ENCODE data around the gene EVL.

EVL gene

DNA sequence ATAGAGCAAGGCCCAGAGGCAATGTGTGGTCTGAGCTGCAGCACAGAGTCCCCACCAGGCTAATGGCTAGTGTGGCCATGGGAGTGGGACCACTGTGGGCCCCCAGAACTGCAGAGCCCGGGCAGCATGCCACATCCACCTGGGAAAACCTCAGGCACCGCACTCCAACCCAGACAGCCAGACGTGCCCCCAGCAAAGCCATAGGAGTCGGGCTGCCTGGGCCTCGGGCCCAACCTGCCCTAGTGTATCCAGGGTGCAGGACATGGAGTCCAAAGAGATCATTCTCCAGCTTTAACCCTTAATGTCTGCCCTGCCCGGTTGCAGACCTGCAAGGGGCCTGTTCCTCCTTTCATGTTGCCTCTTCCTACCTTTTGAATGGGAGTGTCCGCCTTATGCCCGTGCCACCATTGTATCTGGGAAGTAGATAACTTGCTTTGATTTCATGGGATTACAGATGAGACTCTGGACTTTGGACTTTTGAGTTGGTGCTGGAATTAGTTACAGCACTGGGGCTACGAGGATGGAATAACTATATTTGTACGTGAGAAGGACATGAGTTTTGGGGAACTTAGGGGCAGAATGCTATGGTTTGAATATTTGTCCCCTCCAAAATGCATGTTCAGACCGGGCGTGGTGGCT lies 123.3 kb downstream of the EVL start:
- no peak for TF ChIP-seq ZFX (IDR thresholded peaks at IDR 0.05)
- TF ChIP-seq, protein P1, sequence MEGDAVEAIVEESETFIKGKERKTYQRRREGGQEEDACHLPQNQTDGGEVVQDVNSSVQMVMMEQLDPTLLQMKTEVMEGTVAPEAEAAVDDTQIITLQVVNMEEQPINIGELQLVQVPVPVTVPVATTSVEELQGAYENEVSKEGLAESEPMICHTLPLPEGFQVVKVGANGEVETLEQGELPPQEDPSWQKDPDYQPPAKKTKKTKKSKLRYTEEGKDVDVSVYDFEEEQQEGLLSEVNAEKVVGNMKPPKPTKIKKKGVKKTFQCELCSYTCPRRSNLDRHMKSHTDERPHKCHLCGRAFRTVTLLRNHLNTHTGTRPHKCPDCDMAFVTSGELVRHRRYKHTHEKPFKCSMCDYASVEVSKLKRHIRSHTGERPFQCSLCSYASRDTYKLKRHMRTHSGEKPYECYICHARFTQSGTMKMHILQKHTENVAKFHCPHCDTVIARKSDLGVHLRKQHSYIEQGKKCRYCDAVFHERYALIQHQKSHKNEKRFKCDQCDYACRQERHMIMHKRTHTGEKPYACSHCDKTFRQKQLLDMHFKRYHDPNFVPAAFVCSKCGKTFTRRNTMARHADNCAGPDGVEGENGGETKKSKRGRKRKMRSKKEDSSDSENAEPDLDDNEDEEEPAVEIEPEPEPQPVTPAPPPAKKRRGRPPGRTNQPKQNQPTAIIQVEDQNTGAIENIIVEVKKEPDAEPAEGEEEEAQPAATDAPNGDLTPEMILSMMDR (conservative IDR thresholded peaks at IDR 0.05): no peak
- H3K27ac ChIP-seq: no peak overlapping the region

DNA sequence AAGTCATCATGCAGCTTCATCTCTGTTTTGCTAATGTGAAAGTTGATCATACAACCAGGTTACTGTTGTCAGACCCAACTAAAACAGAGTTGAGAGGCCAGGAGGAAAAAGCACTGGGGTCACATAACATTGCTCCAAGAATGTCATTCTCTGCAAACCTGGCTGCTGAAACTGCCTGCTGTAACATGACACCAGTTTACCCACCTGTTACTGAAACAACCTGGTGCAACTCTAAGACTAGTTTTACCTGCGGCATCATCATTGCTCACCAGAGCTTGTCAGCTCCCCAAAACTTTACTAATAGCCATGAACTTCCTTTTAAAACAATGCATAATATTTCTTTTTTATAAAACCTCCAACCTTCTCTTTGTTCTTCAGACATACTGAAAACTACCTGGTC lies 124.9 kb downstream of the EVL start:
- no peak overlapping the region for H3K27ac ChIP-seq
- TF ChIP-seq, protein P1 (conservative IDR thresholded peaks at IDR 0.05): no peak
- TF ChIP-seq ZFX (IDR thresholded peaks at IDR 0.05): no peak

DNA sequence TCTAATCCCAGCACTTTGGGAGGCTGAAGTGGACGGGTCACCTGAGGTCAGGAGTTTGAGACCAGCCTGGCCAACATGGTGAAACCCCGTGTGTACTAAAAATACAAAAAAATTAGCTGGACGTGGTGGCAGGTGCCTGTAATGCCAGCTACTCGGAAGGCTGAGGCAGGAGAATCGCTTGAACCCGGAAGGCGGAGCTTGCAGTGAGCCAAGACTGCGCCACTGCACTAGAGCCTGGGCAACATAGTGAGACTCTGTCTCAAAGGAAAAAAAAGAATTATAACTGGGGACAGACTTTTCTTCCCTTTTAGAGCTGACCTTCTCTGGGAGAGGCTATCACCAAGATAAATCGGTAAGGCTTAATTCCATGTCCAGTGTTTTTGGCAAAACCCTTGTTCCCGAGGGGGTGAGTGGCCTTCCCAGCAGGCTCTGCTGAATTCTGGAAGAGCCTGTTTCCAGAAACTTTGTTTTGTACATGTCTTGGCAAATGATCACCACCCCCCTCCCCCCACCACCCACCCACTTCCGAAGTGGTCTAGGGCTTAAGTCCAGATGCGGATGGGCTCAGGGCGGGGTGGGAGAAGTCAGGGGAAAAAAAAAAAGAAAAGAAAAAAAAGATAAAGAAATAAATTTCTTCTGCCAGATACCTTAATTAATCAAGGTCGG lies 126.5 kb downstream of the EVL start:
- H3K27ac ChIP-seq: peak overlapping the region; percentile 70
- TF ChIP-seq, protein P1 (conservative IDR thresholded peaks at IDR 0.05): no peak
- TF ChIP-seq ZFX (IDR thresholded peaks at IDR 0.05): no peak

DNA sequence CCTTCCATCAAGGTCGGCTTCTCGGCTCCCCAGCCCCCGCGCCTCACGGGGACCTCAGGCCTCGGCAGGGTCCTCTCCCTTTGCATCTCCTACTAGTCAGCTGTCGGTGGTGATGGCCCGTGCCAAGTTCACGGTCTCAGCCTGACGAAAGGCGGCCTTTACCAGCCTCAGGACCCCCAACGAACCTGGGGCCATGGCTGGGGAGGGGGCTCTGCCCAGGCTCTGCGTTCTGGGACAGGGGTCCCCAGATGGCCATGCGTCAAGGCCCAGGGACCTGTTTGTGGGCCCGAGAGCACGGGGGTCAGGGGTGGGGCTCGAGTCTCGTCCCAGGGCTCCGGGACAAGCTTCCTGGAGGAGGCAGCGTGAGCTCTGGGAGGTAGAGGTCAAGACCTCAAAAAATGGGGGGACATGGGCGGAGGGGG lies 127.0 kb downstream of the EVL start:
- TF ChIP-seq, protein P1 (conservative IDR thresholded peaks at IDR 0.05): no peak
- TF ChIP-seq ZFX (IDR thresholded peaks at IDR 0.05): 0 out of 2 replicates have a peak, but pooled peaks have one; percentile 33
- peak overlapping the region; percentile 70 for H3K27ac ChIP-seq

DNA sequence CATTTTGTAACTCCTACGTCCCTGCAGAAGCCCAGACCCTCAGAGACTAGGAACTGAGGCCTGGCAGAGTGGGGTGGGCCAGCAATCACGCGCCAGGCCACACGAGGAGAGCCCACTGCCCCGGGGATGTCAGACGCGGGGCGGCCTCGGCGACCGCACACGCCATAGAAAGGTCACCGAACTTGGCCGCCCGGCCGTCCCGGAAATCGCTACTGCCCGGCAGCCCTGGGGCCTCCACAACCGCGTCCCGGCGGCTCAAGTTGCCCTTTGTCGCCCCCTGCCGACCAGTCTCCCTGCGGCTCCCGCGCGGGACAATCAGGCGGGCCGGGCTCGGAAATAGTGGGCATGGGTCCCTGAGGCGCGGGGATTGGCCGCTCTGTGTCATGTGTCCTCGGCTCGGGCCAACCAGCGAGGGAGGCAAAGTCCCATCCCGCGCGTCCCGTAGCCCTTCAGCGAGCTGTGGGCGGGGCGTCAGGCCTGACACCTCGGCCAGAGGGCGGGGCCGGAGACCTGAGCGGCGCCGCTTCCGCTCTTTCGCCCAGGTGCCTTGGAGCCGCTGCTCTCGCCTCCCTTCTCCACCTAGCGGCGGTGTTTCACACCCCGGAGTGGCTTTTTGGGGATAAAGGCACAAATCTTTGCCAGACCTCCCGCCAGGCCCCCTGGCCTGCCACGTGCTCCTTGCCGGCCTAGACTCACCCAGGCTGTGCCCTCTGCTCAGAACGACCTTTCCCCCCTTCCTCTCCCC lies 127.6 kb downstream of the EVL start:
- TF ChIP-seq, protein P1 (conservative IDR thresholded peaks at IDR 0.05): peak; percentile 99
- no peak; the same call in 1 of the 2 replicates for TF ChIP-seq ZFX (IDR thresholded peaks at IDR 0.05)
- peak overlapping the region; percentile 70 for H3K27ac ChIP-seq

Data from C4-2B (cell line).